H1 (cell line): ENCODE measurements around the gene EGFLAM.

Source experiments
- BACH1 ChIP-seq: IDR thresholded peaks from 2 replicates; pipeline ENCODE4 v1.6.1; 2012; ENCODE audit warnings: low read length, improper control_type of control experiment
- CEBPB ChIP-seq: IDR thresholded peaks from 2 replicates; pipeline ENCODE4 v1.6.1; 2012; ENCODE audit warnings: low read depth, low read length
- EP300 ChIP-seq, 2 experiments: IDR thresholded peaks; 1 replicate in 1 of 2; 2 replicates in 1 of 2; pipeline ENCODE4 v1.6.1; 2011 to 2012; ENCODE audit warnings: low read depth in 2 of 2, low read length in 2 of 2, mild to moderate bottlenecking in 2 of 2, borderline replicate concordance in 1 of 2, inconsistent platforms in 1 of 2, moderate library complexity in 1 of 2
- EZH2 ChIP-seq: fragments of 200-600 bp; sonication (generic); IDR thresholded peaks from 2 replicates; pipeline ENCODE4 v1.7.1; 2012; ENCODE audit warnings: low read depth, mild to moderate bottlenecking, moderate library complexity, low read length, inconsistent platforms; ENCODE audit not compliant: severe bottlenecking
- GABPA ChIP-seq: IDR thresholded peaks from 2 replicates; pipeline ENCODE4 v1.6.1; 2011; ENCODE audit warnings: mild to moderate bottlenecking, low read length, moderate library complexity, borderline replicate concordance; ENCODE audit not compliant: insufficient read depth
- KDM1A ChIP-seq: fragments of 200-600, 300-600 bp; sonication (generic); IDR thresholded peaks from 2 replicates; pipeline ENCODE4 v1.7.1; 2016; ENCODE audit warnings: mild to moderate bottlenecking, low read length, borderline replicate concordance
- POLR2A ChIP-seq, 2 experiments: IDR thresholded peaks; 1 replicate in 1 of 2; 2 replicates in 1 of 2; pipeline ENCODE4 v1.6.1; 2011; ENCODE audit warnings: low read depth in 2 of 2, low read length in 2 of 2, mild to moderate bottlenecking in 2 of 2; ENCODE audit errors: control extremely low read depth in 1 of 2
- POLR2AphosphoS5 ChIP-seq: IDR thresholded peaks from 2 replicates; pipeline ENCODE4 v1.6.1; 2011; ENCODE audit warnings: low read depth, low read length
- RFX5 ChIP-seq: IDR thresholded peaks from 2 replicates; pipeline ENCODE4 v1.6.1; 2011; ENCODE audit warnings: low read depth, low read length, improper control_type of control experiment, borderline replicate concordance
- SP1 ChIP-seq: IDR thresholded peaks from 2 replicates; pipeline ENCODE4 v1.6.1; 2011; ENCODE audit warnings: low read depth, low read length
- TEAD4 ChIP-seq: IDR thresholded peaks from 2 replicates; pipeline ENCODE4 v1.6.1; 2012; ENCODE audit warnings: low read depth, low read length, inconsistent platforms, mixed read lengths
- USF2 ChIP-seq: IDR thresholded peaks from 2 replicates; pipeline ENCODE4 v1.6.1; 2011; ENCODE audit warnings: low read length, improper control_type of control experiment
- TF ChIP-seq, protein P1 (sequence below), 3 experiments: IDR thresholded peaks; 1 replicate in 2 of 3; 2 replicates in 1 of 3; pipeline versions ENCODE4 v1.5.1 to v1.6.1; 2011; ENCODE audit warnings: low read length in 3 of 3, mild to moderate bottlenecking in 3 of 3, inconsistent platforms in 2 of 3, low read depth in 1 of 3, moderate library complexity in 1 of 3; ENCODE audit not compliant: insufficient read depth in 1 of 3; ENCODE audit errors: control extremely low read depth in 1 of 3

DNA sequence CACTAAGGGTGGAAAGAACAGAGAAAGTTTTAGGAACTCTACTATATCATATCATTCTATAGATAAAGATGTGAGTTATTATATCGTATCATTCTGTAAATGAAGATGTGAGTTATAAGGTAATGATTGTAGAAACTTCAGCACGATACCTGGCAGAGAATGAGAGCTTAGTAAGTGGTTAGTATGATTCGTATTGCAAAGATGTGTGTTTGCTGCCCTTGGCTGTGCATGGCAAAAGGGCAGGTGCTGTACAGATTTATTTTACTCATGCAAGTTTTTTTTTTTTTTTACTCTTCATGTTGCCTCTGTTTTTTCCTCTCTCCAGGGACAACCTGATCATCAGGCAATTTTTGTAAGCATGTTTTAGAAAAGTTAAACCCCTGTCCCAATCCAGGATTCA lies 83.3 kb downstream of the EGFLAM start:
- TF ChIP-seq EP300 (IDR thresholded peaks at IDR 0.05; ENCODE audit: borderline replicate concordance in 1 of 2, low read depth in 2 of 2, low read length in 2 of 2) (no peak), GABPA (no peak), EZH2 (no peak), RFX5 (no peak), CEBPB (no peak), TEAD4 (no peak), KDM1A (no peak), SP1 (no peak), POLR2AphosphoS5 (no peak), POLR2A (IDR thresholded peaks at IDR 0.05; ENCODE audit: control extremely low read depth in 1 of 2, low read depth in 2 of 2, low read length in 2 of 2) (no peak), USF2 (no peak), BACH1 (no peak)
- TF ChIP-seq, protein P1, sequence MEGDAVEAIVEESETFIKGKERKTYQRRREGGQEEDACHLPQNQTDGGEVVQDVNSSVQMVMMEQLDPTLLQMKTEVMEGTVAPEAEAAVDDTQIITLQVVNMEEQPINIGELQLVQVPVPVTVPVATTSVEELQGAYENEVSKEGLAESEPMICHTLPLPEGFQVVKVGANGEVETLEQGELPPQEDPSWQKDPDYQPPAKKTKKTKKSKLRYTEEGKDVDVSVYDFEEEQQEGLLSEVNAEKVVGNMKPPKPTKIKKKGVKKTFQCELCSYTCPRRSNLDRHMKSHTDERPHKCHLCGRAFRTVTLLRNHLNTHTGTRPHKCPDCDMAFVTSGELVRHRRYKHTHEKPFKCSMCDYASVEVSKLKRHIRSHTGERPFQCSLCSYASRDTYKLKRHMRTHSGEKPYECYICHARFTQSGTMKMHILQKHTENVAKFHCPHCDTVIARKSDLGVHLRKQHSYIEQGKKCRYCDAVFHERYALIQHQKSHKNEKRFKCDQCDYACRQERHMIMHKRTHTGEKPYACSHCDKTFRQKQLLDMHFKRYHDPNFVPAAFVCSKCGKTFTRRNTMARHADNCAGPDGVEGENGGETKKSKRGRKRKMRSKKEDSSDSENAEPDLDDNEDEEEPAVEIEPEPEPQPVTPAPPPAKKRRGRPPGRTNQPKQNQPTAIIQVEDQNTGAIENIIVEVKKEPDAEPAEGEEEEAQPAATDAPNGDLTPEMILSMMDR (IDR thresholded peaks at IDR 0.05; ENCODE audit: control extremely low read depth in 1 of 3, insufficient read depth in 1 of 3, low read depth in 1 of 3, low read length in 3 of 3): no peak
